Hepatocyte (in vitro differentiated cells): ENCODE data around the gene EXOC4. TPM values are rescaled to one million over a fixed set of nuclear protein-coding genes. Genes with fewer than 3 reads are reported as not detected.

Source experiments
- DNase-seq: peaks from one replicate; pipeline ENCODE4 v3.0.0-alpha.2; 2016; ENCODE audit warnings: low spot score
- H2AFZ ChIP-seq: fragments of 200-600 bp; sonication (generic); 2 replicates; pipeline ENCODE4 v1.6.0; 2016; ENCODE audit warnings: antibody characterized with exemption, mild to moderate bottlenecking
- H3K27ac ChIP-seq: fragments of 200-600 bp; sonication (generic); 2 replicates; pipeline ENCODE4 v1.5.1; 2016; ENCODE audit warnings: mild to moderate bottlenecking
- H3K27me3 ChIP-seq: fragments of 200-600 bp; sonication (generic); 2 replicates; pipeline ENCODE4 v1.6.1; 2016
- H3K36me3 ChIP-seq: fragments of 200-600 bp; sonication (generic); replicated peaks from 2 replicates; pipeline ENCODE4 v1.5.1; 2016; ENCODE audit warnings: low read depth; ENCODE audit not compliant: insufficient read depth
- H3K4me1 ChIP-seq: fragments of 200-600 bp; sonication (generic); 2 replicates; pipeline ENCODE4 v1.5.1; 2016; ENCODE audit warnings: mild to moderate bottlenecking, moderate library complexity; ENCODE audit not compliant: insufficient read depth
- H3K4me2 ChIP-seq: fragments of 200-600 bp; sonication (generic); 2 replicates; pipeline ENCODE4 v1.6.0; 2016
- H3K4me3 ChIP-seq: fragments of 200-600 bp; sonication (generic); 2 replicates; pipeline ENCODE4 v1.5.1; 2016; ENCODE audit warnings: mild to moderate bottlenecking
- H3K79me2 ChIP-seq: fragments of 200-600 bp; sonication (generic); 2 replicates; pipeline ENCODE4 v1.6.0; 2017; ENCODE audit warnings: mild to moderate bottlenecking
- H3K9me2 ChIP-seq: fragments of 200-600 bp; sonication (generic); replicated peaks from 2 replicates; pipeline ENCODE4 v1.6.0; 2017; ENCODE audit warnings: mild to moderate bottlenecking; ENCODE audit not compliant: insufficient read depth
- H3K9me3 ChIP-seq: fragments of 200-600 bp; sonication (generic); 2 replicates; pipeline ENCODE4 v1.5.1; 2016; ENCODE audit warnings: low read depth, mild to moderate bottlenecking
- H4K20me1 ChIP-seq: fragments of 200-600 bp; sonication (generic); 2 replicates; pipeline ENCODE4 v1.6.0; 2016; ENCODE audit warnings: mild to moderate bottlenecking; ENCODE audit not compliant: insufficient read depth, poor library complexity, severe bottlenecking
- CTCF ChIP-seq: fragments of 200-600 bp; sonication (generic); IDR thresholded peaks from 2 replicates; pipeline ENCODE4 v1.5.1; 2016; ENCODE audit warnings: antibody characterized with exemption, mild to moderate bottlenecking; ENCODE audit not compliant: poor library complexity
- EZH2 ChIP-seq: fragments of 200-600 bp; sonication (generic); IDR thresholded peaks from 2 replicates; pipeline ENCODE4 v1.6.1; 2016; ENCODE audit warnings: antibody characterized with exemption, mild to moderate bottlenecking, borderline replicate concordance
- EZH2phosphoT487 ChIP-seq: fragments of 200-600 bp; sonication (generic); IDR thresholded peaks from one replicate; pipeline ENCODE4 v1.6.1; 2018; ENCODE audit warnings: antibody characterized with exemption, mild to moderate bottlenecking, low read depth, moderate library complexity; ENCODE audit not compliant: unreplicated experiment, severe bottlenecking
- WGBS: methylation state at CpG from one replicate; pipeline ENCODE4 v1.1.6; 2016; ENCODE audit warnings: low lambda C conversion rate; ENCODE audit errors: missing lambda C conversion rate; 5-methylcytosine and 5-hydroxymethylcytosine counted together
- polyA plus RNA-seq: library from polyadenylated mRNA; unstranded; fragments of >200 nt; fragmentation: Nextera tagmentation; extraction: Ambion mirVana; gene quantifications from 2 replicates; pipeline ENCODE4 v1.2.1, GENCODE V29; 2016
- total RNA-seq: library from RNA; depleted of rRNA; stranded (reverse); fragments of >200 nt; gene quantifications from 2 replicates; pipeline ENCODE4 v1.2.3, GENCODE V29; 2014

EXOC4 gene
- total and polyA plus RNA-seq, 2 experiments from 2014 or later, result 34.8 to 56.1 TPM

GRCh38 chr7:133297093-133297492 lies 44.2 kb downstream of the EXOC4 start:
- Histone ChIP-seq H3K4me2 (no peak overlapping the region), H3K27me3 (no peaks in the 10 kb centered on the region), H3K4me1 (no peaks in the 10 kb centered on the region), H3K27ac (no peak overlapping the region), H4K20me1 (no peaks in the 10 kb centered on the region), H3K9me2 (no peaks in the 10 kb centered on the region), H2AFZ (no peak overlapping the region), H3K79me2 (peaks cover 10% of the 10 kb centered on the region), H3K9me3 (no peaks in the 10 kb centered on the region), H3K36me3 (no peaks in the 10 kb centered on the region), H3K4me3 (no peak overlapping the region)
- TF ChIP-seq EZH2, result no peak
- 100% methylated on average over 1 of the region's 1 CpG for WGBS
- no peak for DNase-seq

- H3K36me3 ChIP-seq, result no peaks in the 10 kb centered on the region
- no peak for TF ChIP-seq EZH2
- no peak for TF ChIP-seq CTCF
- TF ChIP-seq EZH2phosphoT487, result no peak
- no peak overlapping the region for H3K4me2 ChIP-seq
- H3K9me2 ChIP-seq, result no peaks in the 10 kb centered on the region
- H2AFZ ChIP-seq, result no peak overlapping the region
- no peaks in the 10 kb centered on the region for H3K27me3 ChIP-seq
- 95% methylated on average over 5 of the region's 5 CpGs for WGBS
- H3K4me1 ChIP-seq, result no peaks in the 10 kb centered on the region
- peaks cover 10% of the 10 kb centered on the region for H3K79me2 ChIP-seq
- no peaks in the 10 kb centered on the region for H3K9me3 ChIP-seq
- no peaks in the 10 kb centered on the region for H4K20me1 ChIP-seq
- H3K4me3 ChIP-seq, result no peak overlapping the region
- no peak overlapping the region for H3K27ac ChIP-seq
- DNase-seq, result no peak
Observed at GRCh38 chr7:133298080-133298479, 45.2 kb downstream of the EXOC4 start.

GRCh38 chr7:133299676-133300075 lies 46.8 kb downstream of the EXOC4 start:
- no peak overlapping the region for H2AFZ ChIP-seq
- H3K9me2 ChIP-seq, result no peaks in the 10 kb centered on the region
- H3K9me3 ChIP-seq, result no peaks in the 10 kb centered on the region
- H3K36me3 ChIP-seq, result no peaks in the 10 kb centered on the region
- H3K27ac ChIP-seq, result no peak overlapping the region
- H3K4me2 ChIP-seq, result no peak overlapping the region
- DNase-seq, result no peak
- no peaks in the 10 kb centered on the region for H3K27me3 ChIP-seq
- WGBS, result 83% methylated on average over 1 of the region's 1 CpG
- H3K79me2 ChIP-seq, result peaks cover 10% of the 10 kb centered on the region
- no peak for TF ChIP-seq EZH2
- TF ChIP-seq CTCF, result no peak
- TF ChIP-seq EZH2phosphoT487, result no peak
- H4K20me1 ChIP-seq, result no peaks in the 10 kb centered on the region
- H3K4me1 ChIP-seq, result no peaks in the 10 kb centered on the region
- no peak overlapping the region for H3K4me3 ChIP-seq

- H3K4me1 ChIP-seq, result no peaks in the 10 kb centered on the region
- TF ChIP-seq EZH2phosphoT487 (no peak), EZH2 (no peak), CTCF (no peak)
- WGBS, result 90% methylated on average over 2 of the region's 2 CpGs
- no peaks in the 10 kb centered on the region for H4K20me1 ChIP-seq
- no peak overlapping the region for H3K27ac ChIP-seq
- no peak overlapping the region for H2AFZ ChIP-seq
- no peak overlapping the region for H3K4me2 ChIP-seq
- no peaks in the 10 kb centered on the region for H3K36me3 ChIP-seq
- H3K9me2 ChIP-seq, result no peaks in the 10 kb centered on the region
- no peak overlapping the region for H3K4me3 ChIP-seq
- no peaks in the 10 kb centered on the region for H3K27me3 ChIP-seq
- no peaks in the 10 kb centered on the region for H3K9me3 ChIP-seq
- DNase-seq, result no peak
- peaks cover 10% of the 10 kb centered on the region for H3K79me2 ChIP-seq
Observed at GRCh38 chr7:133300088-133300487, 47.2 kb downstream of the EXOC4 start.
